GM21381 (cell line): ENCODE data around the gene SORBS1.

Experiments used
- ATAC-seq: cut with Tn5 transposase; IDR thresholded peaks from one replicate; pipeline ENCODE4 v1.9.1; 2021; ENCODE audit warnings: mild to moderate bottlenecking, moderate library complexity; ENCODE audit not compliant: unreplicated experiment

The SORBS1 gene

DNA sequence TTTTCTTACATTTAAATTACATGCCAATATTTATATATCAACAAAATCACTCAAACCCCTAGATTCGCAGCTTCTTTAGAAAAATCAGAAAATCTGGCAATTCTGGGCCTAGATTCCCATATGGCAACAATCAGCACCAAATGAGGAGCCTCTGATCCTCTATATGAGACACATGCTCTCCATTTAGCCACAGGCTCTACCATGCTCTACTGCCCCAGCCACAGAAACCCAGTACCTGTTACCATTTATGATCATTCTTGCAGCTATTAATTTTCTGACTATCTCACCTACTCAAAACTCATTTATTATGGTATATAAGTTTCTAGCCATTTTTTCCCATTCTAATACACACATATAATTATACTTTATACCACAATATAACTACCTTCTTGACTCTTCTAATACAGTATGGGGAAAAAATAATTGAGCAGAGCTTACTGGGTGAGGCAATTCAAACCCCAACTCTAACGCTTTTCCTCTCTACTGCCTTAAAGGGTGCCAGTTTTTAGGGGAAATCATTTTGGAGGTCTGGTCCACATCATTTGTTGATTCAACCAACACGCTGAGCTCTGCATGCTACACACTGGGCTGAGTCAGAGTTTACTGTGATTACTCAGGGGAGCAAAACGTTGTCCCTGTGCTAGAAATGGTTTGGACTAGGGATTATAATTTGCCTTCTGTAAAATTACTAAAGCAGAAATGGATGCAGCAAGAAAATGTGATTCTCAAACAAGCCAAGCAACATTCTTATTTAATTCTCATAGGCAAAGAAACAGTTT lies 281.9 kb downstream of the SORBS1 start:
- ATAC-seq, result no peak

DNA sequence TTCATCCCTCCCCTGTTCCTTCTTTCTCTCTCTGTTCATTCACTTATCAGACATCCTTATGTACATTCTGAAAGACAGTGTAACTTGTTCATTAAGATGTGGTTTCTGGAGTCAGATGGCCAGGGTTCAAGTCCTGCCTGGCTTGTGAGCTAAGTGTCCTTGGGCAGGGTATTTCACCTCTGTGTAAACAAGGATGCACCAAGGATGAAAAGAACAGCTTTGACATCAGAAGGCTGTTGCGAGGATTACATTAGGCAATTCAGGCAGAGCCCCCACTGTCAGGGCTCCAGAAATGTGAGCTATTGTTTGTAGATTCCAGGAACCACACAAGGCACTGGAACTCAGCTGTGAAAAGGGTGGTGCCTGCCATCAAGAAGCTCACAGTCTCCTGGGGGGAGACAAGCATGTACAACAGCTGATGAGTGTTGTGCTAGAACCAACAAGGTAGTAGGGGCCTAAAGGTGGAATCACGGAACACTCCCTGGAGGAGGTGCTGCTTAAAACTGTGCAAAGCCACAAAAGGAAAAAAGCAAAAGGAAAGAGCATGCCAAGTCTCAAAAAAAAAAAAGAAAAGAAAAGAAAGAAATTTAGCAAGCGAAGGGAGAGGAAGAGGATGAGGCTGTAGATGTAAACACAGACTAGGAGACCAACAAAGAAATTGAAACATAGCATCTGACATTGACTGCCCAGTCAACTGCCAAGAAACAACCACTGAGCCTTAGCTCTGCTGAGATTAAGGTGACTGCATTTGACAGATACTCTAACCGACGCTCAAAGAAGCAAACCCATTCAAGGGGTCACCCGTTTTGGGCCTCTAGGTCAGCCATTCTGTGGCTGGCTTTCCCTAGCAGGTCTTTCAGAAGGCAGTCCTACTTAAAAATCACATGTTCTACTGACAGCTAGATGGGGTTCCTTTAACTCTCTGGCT lies 282.8 kb downstream of the SORBS1 start:
- ATAC-seq, result no peak

DNA sequence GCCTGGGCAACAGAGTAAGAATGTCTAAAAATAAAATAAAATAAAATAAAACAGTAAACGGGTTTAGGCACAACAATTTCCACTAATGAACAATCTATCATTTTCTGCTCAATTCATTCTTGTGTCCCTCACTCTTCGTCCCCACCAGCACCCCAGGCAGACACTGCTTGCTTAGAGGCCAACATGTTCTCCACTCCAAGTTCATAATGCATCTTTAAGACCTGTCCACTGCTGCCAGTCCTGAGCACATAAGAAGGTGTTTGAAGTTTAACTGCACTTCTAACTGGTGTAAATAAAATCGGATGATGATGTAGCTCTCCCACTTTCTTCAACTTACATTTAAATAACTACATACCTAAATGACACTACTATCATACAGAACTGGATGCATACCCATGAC lies 283.6 kb downstream of the SORBS1 start:
- no peak for ATAC-seq

GRCh38 chr10:95277201-95277570 lies 284.0 kb downstream of the SORBS1 start:
- ATAC-seq, result no peak

DNA sequence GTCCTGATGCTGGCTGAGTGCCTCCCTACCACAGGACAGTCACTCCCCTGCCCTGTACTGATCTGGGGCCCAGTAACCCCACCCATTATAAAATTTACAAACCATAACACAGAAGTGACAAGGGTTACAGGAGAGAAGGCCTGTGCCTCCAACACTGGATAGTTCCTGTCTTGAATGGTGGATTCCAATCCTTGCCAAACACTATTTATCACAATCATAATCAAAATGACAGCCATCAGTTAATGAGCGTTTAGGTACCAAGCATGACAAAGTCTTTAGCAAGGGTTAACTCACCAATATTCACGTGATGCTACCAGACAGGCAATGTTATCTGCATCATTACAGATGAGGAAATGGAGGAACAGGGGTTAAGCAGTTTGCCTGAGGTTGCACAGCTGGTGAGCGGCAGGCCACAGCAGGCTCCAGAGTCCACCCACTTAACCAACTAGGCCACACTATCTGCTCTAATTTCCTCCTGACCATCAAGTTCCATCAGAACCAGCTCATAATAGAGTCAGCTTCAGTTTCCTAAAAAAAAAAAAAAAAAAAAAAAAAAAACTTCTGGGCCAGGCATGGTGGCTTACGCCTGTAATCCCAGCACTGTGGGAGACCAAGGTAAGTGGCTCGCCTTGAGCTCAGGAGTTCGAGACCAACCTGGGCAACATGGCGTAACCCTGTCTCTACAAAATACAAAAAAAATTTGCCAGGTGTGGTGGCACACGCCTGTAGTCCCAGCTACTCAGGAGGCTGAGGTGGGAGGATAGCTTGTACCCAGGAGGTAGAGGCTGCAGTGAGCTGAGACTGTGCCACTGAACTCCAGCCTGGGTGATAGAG lies 284.6 kb downstream of the SORBS1 start:
- no peak for ATAC-seq

GRCh38 chr10:95275726-95276366 lies 285.3 kb downstream of the SORBS1 start:
- ATAC-seq, result no peak

DNA sequence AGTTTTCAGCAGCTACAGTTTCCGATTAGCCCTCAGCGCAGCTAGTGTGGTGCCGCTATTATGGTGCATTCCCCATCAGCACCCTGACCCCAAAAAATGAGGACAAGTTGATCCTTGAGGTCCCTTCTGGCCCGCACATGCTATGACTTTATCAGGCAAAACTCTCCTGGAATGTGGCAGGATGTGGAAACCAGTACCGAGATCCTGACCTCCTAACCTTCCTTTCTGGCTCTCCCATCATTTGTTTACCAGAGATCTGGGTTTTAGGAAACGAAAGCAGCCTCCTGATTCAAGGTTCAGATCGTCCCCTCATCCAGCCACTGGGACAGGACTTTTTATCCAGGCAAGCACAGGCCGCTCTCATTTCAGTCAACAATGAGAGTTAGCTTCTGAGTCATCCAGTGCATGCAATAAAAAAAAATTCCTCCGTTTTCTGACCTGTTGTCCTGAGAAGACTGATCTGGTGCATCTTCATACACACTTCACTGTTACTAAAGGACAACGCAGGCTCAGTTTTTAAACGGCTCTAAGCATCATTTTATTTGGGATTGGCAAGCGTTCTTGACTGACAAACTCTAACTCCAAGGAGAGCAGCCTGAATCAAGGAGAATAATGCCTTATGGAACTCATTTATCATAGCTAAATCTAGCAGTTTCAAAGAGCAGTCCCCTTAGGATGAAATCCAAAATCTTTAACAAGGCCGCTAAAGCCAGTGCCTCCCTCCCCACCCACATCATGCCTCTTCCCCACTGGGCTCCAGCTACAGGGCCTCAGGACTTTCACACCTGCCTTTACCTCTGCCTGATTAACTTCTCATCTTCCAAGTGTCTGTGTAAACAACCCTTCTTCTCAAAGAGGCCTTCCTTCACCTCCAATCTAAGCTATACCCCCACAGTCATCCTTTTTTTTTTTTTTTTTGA lies 287.5 kb downstream of the SORBS1 start:
- ATAC-seq, result no peak

DNA sequence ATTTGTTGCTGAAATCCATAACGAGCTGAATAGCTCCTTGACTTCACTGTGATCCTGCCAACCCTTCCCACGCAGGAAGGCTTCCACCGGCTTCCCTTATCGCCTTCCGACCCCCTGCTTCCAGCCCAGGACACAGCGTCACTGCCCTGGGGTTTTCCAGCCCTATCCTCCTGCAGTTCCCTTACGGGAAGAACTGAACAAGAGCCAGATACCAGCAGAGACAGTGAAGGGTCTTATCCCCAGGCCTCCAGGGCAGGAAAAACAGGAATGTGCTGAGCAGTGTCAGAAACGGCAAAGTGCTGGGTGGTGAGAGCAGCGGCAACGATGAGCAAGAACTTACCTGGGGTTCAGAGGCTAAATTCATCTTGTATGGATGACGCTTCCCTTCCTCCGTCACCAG lies 292.7 kb downstream of the SORBS1 start:
- no peak for ATAC-seq

- ATAC-seq, result no peak
Measured at GRCh38 chr10:95267251-95267650, 293.9 kb downstream of the SORBS1 start.

- ATAC-seq, result peak; percentile 85
Measured at GRCh38 chr10:95266674-95267095, 294.5 kb downstream of the SORBS1 start.

DNA sequence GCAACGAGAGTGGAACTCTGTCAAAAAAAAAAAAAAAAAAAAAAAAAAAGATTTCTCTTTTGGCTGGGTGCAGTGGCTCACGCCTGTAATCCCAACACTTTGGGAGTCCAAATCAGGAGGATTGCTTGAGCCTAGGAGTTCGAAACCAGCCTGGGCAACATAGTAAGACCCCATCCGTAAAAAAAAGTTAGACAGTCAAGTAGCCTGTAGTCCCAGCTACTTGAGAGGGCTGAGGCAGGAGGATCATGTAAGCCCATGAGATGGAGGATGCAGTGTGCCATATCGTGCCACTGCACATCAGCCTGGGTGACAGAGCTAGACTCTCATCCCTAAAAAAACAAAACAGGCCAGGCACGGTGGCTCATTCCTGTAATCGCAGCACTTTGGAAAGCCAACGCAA lies 295.6 kb downstream of the SORBS1 start:
- no peak for ATAC-seq

- ATAC-seq, result no peak
Measured at GRCh38 chr10:95264227-95265051, 296.7 kb downstream of the SORBS1 start.

DNA sequence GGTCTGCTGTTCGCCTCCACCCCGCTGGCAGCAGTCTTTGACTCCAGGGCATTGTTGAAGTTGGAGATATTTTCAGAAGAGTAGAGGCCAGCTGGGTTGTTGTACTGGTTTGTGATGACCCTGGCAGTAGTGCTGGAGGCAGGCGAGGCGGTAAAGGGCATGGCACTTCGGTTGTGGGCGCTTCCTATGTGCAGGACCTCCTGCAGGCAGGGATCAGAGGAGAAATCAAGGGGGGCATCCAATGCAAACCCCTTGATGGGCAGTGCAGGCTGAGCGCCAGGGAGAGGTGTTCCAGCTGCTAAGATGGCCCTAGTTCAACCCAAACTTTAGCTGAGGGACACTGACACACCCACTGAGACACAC lies 297.3 kb downstream of the SORBS1 start:
- ATAC-seq, result no peak

GRCh38 chr10:95262763-95263518 lies 298.2 kb downstream of the SORBS1 start:
- no peak for ATAC-seq

GRCh38 chr10:95261926-95262325 lies 299.2 kb downstream of the SORBS1 start:
- no peak for ATAC-seq
